ENCODE data around the gene SDR42E1.

GRCh38 chr16:82046541-82046940 is 35.3 kb upstream of the SDR42E1 start:
- TF ChIP-seq POLR2A (IDR thresholded peaks at IDR 0.05) (no peak), EP300 (IDR thresholded peaks at IDR 0.05) (no peak)

All from tibial nerve (tissue), 3 donors.